RWPE2 (cell line): ENCODE results near the gene ELL.

Experiments used
- ATAC-seq: fragments of 200-7000 bp; cut with Tn5 transposase; 3 replicates; pipeline ENCODE4 v1.9.1; 2021; ENCODE audit warnings: low read depth
- DNase-seq: peaks from one replicate; pipeline ENCODE4 v3.0.0-alpha.2; 2020; ENCODE audit warnings: low spot score
- H3K27ac ChIP-seq: fragments of 450-650 bp; 2 replicates; pipeline ENCODE4 v1.5.1; 2017; ENCODE audit warnings: mild to moderate bottlenecking; ENCODE audit not compliant: poor library complexity, severe bottlenecking
- H3K27me3 ChIP-seq: fragments of 250-450 bp; sonication (Bioruptor Pico); 2 replicates; pipeline ENCODE4 v1.5.1; 2021; ENCODE audit warnings: mild to moderate bottlenecking, moderate library complexity; ENCODE audit not compliant: insufficient read depth, poor library complexity, severe bottlenecking
- H3K36me3 ChIP-seq: fragments of 250-450 bp; sonication (Bioruptor Pico); 2 replicates; pipeline ENCODE4 v1.5.1; 2020; ENCODE audit warnings: low read depth, mild to moderate bottlenecking, moderate library complexity
- H3K4me1 ChIP-seq: fragments of 250-450 bp; sonication (Bioruptor Pico); 2 replicates; pipeline ENCODE4 v1.5.1; 2021; ENCODE audit warnings: mild to moderate bottlenecking, moderate library complexity; ENCODE audit not compliant: insufficient read depth, poor library complexity, severe bottlenecking
- H3K4me3 ChIP-seq: fragments of 250-450 bp; sonication (Bioruptor Pico); 2 replicates; pipeline ENCODE4 v1.5.1; 2021; ENCODE audit warnings: mild to moderate bottlenecking, moderate library complexity; ENCODE audit not compliant: severe bottlenecking
- H3K9me3 ChIP-seq: fragments of 250-450 bp; sonication (Bioruptor Pico); 2 replicates; pipeline ENCODE4 v1.5.1; 2021; ENCODE audit warnings: mild to moderate bottlenecking, moderate library complexity; ENCODE audit not compliant: severe bottlenecking
- CTCF ChIP-seq: fragments of 450-650 bp; IDR thresholded peaks from one replicate; pipeline ENCODE4 v1.5.1; 2017; ENCODE audit warnings: mild to moderate bottlenecking, moderate library complexity; ENCODE audit not compliant: poor library complexity, severe bottlenecking

The ELL gene

GRCh38 chr19:18397242-18398202, 124.3 kb downstream of the ELL start, which contains the start of gene LRRC25:
Gene LRRC25, minus strand, starts transcription at chr19:18397622. Its CDS starts 659 bp downstream, at chr19:18396963.
- ATAC-seq, result no peak
- H3K27me3 ChIP-seq, result no peaks in the 10 kb centered on the region
- H3K9me3 ChIP-seq, result no peaks in the 10 kb centered on the region
- H3K36me3 ChIP-seq, result no peaks in the 10 kb centered on the region
- no peak within 1 kb of the TSS for H3K27ac ChIP-seq
- no peak within 1 kb of the TSS for H3K4me3 ChIP-seq
- no peak for TF ChIP-seq CTCF
- DNase-seq, result no peak
- H3K4me1 ChIP-seq, result peaks cover 4% of the 10 kb centered on the region

DNA sequence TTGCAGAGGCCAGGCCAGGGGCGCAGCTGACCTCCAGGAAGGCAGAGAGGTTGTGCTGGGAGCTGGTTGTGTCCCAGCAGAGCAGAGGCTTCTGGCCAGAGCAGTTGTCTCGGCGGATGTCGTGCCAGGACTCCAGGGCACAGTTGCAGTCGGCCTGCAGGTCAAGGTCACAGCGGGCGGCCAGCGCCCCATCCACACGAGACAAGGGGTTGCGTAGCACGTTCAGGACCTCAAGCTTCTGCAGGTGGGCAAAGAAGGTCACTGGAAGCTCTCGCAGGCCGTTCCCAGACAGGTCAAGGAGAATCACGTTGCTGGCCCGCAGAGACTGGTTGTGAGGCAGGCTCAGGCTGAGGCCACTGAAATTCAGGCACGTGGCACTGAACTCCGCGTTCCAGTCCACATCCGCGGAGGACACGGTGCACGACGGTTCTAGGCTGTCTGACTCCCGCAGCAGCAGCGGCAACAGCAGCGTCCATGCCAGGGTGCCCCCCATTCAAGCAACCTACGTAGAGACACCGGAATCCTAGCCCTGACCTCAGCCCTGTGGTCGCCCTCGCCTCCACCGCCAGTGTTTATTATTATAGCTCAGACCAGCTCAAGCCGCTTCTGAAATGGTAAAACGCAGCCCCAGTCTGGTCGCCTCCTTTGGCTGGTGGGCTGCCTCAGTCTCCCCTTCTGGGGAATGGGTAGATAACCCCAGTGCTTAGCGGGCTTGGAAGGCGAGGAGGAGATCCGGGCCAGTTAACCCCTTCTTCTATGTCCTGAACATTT, 125.2 kb downstream of the ELL start:
- no peak overlapping the region for H3K4me3 ChIP-seq
- H3K36me3 ChIP-seq, result no peaks in the 10 kb centered on the region
- H3K4me1 ChIP-seq, result peaks cover 4% of the 10 kb centered on the region
- H3K9me3 ChIP-seq, result no peaks in the 10 kb centered on the region
- no peak overlapping the region for H3K27ac ChIP-seq
- no peaks in the 10 kb centered on the region for H3K27me3 ChIP-seq
- DNase-seq (no peak), ATAC-seq (no peak)
- no peak for TF ChIP-seq CTCF

DNA sequence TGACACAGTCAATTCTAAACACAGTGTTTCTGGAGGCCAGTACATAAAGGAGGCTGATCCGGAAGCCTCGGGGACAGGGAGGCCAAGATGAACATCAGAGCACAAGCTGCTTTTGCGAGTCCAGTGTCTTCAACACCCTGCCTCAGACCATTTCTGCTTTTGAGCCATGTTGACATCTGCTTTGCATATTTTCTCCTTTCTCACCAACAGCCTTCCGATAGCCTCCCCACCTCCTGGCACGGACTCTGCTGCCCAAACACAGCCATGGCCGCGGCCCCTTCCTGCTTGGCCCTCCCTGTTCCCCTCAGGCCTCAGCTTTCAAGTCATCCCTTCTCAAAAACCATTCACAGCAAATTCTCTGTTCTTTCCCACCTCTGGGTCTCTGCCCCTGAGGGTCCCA, 128.0 kb downstream of the ELL start:
- Histone ChIP-seq H3K9me3 (no peaks in the 10 kb centered on the region), H3K27ac (no peak overlapping the region), H3K27me3 (no peaks in the 10 kb centered on the region), H3K4me3 (no peak overlapping the region), H3K36me3 (peaks cover 7% of the 10 kb centered on the region), H3K4me1 (no peaks in the 10 kb centered on the region)
- DNase-seq, result no peak
- no peak for ATAC-seq
- TF ChIP-seq CTCF, result no peak

DNA sequence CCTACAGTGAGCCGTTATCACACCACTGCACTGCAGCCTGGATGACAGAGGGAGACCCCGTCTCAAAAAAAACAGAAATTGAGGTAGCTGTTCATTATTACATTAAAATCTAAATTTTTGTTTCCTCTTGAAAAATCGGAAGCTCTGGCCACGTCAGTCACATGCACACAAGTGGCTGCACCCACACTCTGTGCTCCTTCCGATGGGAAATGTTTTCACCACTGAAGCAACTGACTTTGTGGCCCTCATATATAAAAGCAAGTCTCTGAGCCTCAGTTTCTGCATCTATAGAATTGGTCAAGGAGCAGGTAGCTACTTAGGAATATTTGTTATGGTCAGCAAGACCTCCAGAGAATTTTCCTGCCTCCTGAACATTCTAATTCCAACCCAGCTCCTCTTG, 128.9 kb downstream of the ELL start:
- peaks cover 14% of the 10 kb centered on the region for H3K36me3 ChIP-seq
- DNase-seq (no peak), ATAC-seq (no peak)
- H3K4me1 ChIP-seq, result no peaks in the 10 kb centered on the region
- no peaks in the 10 kb centered on the region for H3K27me3 ChIP-seq
- H3K9me3 ChIP-seq, result no peaks in the 10 kb centered on the region
- H3K4me3 ChIP-seq, result no peak overlapping the region
- no peak for TF ChIP-seq CTCF
- H3K27ac ChIP-seq, result no peak overlapping the region
